HG03457 (cell line): ENCODE data around the gene IRF2.
A peak's percentile ranks its signal among the peaks of the same experiment; 100 is the strongest.

Source experiments
- ATAC-seq: cut with Tn5 transposase; IDR thresholded peaks from one replicate; pipeline ENCODE4 v1.9.1; 2021; ENCODE audit warnings: moderate number of reproducible peaks; ENCODE audit not compliant: unreplicated experiment

The IRF2 gene

DNA sequence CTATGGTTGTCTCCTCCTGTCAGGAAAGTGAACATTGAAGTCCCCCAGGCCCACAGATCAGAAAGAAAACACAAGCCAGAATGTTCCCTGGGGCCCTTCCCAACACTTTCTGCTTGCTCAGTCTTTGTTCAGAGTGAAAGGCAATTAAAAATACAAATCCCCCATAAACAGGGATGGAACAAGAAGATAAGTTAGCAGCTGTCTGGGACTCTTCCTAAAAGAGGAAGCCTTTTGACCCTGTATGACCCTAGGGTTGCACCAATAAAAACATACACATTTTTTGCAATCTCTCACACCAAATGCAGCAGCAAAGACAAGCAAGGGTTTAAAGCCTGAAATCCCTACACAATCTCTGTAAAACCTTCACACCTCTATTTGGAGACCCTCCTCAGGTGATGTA, 22.6 kb downstream of the IRF2 start:
- ATAC-seq: no peak

- ATAC-seq: no peak
Measured at GRCh38 chr4:184450743-184451535, 23.4 kb downstream of the IRF2 start.

DNA sequence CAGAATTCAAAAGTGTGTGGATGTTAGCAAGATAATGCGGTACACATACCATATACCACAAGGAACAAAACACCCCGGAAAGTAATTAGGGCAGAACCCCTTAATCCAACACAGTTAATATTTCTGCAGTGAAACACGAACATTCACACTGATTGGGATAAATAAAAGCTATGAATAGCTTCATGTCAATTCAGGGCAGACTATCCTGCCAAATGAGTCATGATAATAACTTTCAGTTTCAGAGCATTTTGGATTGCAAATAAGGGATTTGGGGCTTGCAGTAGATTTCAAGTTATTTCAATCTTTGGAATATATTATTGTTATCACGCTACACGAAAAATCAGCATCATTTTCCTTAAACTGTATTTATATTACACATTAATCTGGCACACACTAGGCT, 24.3 kb downstream of the IRF2 start:
- no peak for ATAC-seq

DNA sequence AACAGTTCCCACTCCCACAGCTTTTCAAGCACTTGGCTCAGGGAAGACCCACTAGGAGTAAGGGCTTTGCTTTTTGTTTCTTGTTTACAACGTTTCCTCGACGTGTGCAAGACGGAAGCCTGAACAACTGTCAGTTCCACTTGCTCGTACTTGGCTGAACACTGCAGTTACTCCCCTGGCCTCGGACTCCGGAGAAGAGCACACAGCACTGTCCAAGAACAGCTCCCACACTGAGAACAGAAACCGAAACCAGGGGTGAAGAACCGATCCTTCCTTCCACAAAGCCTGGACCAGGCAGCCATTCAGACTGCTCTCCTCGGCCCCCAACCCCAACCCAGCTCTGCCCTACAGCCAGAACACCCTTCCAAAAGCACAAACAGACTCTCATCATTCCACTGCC, 25.5 kb downstream of the IRF2 start:
- ATAC-seq: peak; percentile 51

- ATAC-seq: no peak
Measured at GRCh38 chr4:184448141-184448540, 26.2 kb downstream of the IRF2 start.

GRCh38 chr4:184447664-184448063, 26.7 kb downstream of the IRF2 start:
- ATAC-seq: no peak

DNA sequence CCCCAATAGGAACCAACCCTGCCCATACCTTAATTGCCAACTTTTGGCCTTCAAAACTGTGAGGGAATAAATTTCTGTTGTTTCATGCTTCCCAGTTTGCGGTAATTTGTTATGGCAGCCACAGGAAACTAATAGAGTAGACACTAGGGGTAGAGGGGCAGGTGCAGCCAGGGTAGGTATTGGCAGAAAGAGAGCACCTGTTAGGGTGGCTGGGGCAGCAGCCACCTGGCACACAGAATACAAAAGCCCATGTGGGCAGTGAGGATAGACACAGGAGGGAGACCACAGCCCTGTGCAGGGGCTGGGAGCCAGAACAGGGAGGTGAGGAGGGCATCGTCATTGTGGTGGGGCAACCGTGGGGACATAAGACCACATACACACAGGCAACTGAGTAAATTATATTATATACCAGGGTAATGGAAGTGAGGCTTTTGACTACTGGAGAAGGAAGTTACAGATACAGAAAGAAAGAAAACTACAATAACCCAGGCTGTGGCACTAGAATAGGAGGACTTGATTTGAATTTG, 28.2 kb downstream of the IRF2 start:
- ATAC-seq: no peak

DNA sequence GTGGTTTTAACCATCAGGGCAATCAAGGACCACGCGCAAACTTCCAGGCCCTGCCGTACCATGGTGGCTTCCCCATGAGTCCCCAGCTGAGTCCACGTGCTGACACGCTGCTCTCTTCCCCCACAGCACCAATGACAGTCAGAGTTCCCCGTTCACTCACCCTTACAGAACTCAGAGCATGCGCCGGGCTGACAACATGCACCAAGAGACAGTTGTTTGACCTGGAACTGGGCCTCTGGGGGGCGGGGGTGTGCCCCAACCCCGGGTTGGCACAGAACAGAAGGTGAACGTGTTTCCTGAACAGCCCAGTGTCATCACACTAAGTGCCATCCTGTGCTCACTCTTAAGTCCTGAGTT, 29.4 kb downstream of the IRF2 start:
- no peak for ATAC-seq

DNA sequence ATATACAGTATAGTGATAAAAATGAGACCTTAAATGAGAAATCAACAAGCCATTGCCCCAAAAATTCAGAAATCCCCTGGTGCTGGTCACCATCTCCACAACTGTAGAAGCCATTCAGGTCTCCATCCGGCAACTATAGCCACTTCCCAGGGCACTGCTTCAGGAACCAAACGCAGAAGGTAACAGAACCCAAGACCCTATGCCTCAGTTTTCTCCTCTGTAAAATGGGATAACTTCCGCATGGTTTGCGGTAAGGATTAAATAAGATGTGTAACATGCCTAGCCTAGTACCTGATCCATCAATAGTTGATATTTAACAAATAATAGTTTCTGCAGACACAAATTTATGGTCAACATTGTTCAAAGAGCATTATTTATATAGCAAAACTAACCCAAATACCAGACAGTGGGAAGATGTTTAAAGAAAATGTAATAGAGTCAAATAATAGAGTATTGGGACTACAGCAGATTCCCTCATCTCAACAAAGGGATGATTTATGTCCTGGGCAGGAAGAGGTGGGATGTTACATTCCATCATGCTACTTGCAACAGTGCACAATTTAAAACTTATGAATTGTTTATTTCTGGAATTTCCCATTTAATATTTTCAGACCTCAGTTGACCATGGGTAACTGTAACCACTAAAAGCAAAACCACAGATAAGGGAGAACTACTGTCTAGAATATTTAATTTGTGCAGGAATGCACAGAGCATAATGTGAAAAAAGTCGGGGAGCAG, 30.0 kb downstream of the IRF2 start:
- ATAC-seq: no peak

DNA sequence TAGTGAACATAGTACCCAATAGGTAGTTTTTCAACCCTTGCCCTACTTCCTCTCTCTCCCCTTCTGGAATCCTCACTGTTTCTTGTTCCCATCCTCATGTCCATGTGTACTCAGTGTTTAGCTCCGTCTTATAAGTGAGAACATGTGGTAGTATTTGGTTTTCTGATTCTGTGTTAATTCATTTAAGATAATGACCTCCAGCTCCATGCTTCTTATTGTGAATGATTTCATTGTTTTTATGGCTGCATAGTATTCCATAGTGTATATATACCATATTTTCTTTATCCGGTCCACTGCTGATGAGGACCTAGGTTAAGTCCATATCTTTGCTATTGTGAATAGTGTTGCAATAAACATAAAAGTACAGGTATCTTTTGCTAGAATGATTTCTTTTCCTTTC, 31.0 kb downstream of the IRF2 start:
- no peak for ATAC-seq

DNA sequence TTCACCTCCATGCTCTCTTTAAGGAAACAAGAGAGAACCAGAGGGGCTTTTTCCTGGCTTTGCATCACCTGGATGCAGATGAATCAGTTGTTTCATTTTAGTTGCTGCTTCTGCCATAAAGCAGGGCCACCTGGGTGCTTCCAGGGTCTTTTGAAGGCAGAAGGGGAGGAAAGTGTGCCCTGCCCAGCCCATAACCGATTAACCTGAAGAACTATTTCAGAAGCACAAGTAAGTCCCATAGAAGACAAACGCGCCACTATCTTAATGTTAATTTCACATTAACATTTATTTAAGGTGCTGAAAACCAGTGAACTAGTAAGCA, 32.1 kb downstream of the IRF2 start:
- no peak for ATAC-seq

GRCh38 chr4:184441461-184442313, 32.7 kb downstream of the IRF2 start:
- ATAC-seq: no peak

- ATAC-seq: no peak
Measured at GRCh38 chr4:184440595-184441358, 33.6 kb downstream of the IRF2 start.

GRCh38 chr4:184439856-184440594, 34.3 kb downstream of the IRF2 start:
- ATAC-seq: no peak

DNA sequence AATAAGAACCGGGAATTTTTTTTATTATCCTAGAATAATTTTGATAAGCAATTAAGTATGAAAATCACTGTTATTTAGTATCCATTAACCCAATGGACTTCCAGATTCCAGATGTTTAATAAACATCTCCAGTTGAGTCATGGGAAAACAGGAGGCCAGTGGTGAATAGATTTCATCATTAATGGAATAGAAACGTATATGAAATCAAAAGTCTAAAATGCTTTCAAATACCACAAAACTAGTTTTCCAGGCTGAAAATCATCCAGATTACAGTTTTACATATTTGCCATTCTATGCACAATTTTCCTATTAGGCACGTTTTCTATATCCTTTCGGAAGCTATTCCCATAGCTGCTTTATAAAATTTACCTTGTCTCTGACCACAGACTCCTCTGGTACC, 35.0 kb downstream of the IRF2 start:
- no peak for ATAC-seq

GRCh38 chr4:184438375-184438774, 36.0 kb downstream of the IRF2 start:
- no peak for ATAC-seq

- ATAC-seq: no peak
Measured at GRCh38 chr4:184437565-184438265, 36.6 kb downstream of the IRF2 start.

GRCh38 chr4:184434501-184435066, 39.8 kb downstream of the IRF2 start:
- ATAC-seq: no peak

DNA sequence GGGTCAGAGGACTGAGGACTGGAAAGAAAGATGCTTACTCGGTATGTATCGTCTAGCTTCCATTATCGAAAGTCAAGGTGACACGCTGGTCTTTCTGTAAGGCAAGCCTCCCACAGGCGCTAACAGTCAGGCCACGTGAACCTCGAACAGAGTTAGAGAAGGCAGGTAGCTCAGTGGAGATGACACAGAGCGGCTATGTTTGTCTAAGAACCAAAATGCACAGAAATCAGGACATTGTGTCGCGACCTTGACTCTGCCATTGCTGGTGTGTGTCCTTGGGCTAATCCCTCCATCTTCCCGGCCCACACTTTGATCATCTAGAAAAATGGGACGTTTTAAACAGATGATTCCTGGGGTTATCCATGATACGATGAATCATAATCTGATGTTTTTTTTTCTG, 40.3 kb downstream of the IRF2 start:
- no peak for ATAC-seq
